ENCODE data around the gene LCORL. TPM values are rescaled to one million over a fixed set of nuclear protein-coding genes. Genes with fewer than 3 reads are reported as not detected.

The LCORL gene
- total RNA-seq, 1 experiment from 2014 or later = 15.5 TPM

DNA sequence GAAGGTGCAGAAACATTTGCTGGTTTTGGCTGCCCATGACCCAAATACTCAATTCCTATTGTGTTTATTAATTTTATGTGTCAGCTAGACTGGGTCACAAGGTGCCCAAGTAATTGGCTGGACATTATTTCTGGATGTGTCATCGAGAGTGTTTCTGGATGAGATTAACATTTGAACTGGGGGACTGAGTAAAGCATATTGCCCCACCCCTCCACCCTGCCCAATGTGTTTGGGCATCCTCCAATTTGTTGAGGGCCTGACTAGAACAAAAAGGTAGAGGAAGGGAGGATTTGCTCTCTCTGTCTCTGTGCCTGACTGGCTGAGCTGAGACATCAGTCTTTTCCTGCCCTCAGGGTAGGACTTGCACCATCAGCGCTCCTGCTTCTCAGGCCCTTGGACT is 29.7 kb upstream of the LCORL start:
- no CpG with 5 or more reads among the region's 2 CpGs for WGBS (ENCODE audit: extremely low coverage, insufficient read length, low lambda C conversion rate)

More for the DNA sequence above, 29.7 kb upstream of the LCORL start:
- H3K23me2 ChIP-seq (ENCODE audit: insufficient read length, low read depth, low read length, poor library complexity, severe bottlenecking) = no peaks in the 10 kb centered on the region
- Mint-ChIP-seq H3K27ac (no peak overlapping the region), H3K4me1 (no peaks in the 10 kb centered on the region), H3K9me3 (no peaks in the 10 kb centered on the region), H3K4me3 (no peak overlapping the region), H3K36me3 (ENCODE audit: insufficient read depth in 1 of 3, low read depth in 3 of 3) (no peaks in the 10 kb centered on the region; a peak in 1 of 7 replicates), H3K27me3 (ENCODE audit: low read depth) (peaks cover 4% of the 10 kb centered on the region)
- no peak overlapping the region for H2BK12ac ChIP-seq (ENCODE audit: insufficient read length, low read depth, low read length)
- H4K5ac ChIP-seq (ENCODE audit: insufficient read length, low read depth, low read length) = no peak overlapping the region
- H2BK120ac ChIP-seq (ENCODE audit: low read depth, low read length, poor library complexity, severe bottlenecking) = no peak overlapping the region
- H3K4ac ChIP-seq (ENCODE audit: low read depth, low read length) = no peak overlapping the region
- TF ChIP-seq, protein P1, sequence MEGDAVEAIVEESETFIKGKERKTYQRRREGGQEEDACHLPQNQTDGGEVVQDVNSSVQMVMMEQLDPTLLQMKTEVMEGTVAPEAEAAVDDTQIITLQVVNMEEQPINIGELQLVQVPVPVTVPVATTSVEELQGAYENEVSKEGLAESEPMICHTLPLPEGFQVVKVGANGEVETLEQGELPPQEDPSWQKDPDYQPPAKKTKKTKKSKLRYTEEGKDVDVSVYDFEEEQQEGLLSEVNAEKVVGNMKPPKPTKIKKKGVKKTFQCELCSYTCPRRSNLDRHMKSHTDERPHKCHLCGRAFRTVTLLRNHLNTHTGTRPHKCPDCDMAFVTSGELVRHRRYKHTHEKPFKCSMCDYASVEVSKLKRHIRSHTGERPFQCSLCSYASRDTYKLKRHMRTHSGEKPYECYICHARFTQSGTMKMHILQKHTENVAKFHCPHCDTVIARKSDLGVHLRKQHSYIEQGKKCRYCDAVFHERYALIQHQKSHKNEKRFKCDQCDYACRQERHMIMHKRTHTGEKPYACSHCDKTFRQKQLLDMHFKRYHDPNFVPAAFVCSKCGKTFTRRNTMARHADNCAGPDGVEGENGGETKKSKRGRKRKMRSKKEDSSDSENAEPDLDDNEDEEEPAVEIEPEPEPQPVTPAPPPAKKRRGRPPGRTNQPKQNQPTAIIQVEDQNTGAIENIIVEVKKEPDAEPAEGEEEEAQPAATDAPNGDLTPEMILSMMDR (conservative IDR thresholded peaks at IDR 0.05) = no peak
- H3K14ac ChIP-seq (ENCODE audit: insufficient read depth, low read length) = no peak overlapping the region
- no peak overlapping the region for H2BK5ac ChIP-seq (ENCODE audit: insufficient read length, low read length)
- H3K56ac ChIP-seq (ENCODE audit: insufficient read length, low read depth, low read length) = no peak overlapping the region
- H2AFZ ChIP-seq (ENCODE audit: low read length) = no peak overlapping the region
- H4K91ac ChIP-seq (ENCODE audit: insufficient read length, low read depth, low read length) = no peak overlapping the region
- no peak overlapping the region for H2BK20ac ChIP-seq (ENCODE audit: low read depth, low read length, poor library complexity, severe bottlenecking)
- H3K79me2 ChIP-seq (ENCODE audit: insufficient read depth, low read length) = no peaks in the 10 kb centered on the region
- H3K9me3 ChIP-seq (ENCODE audit: control insufficient read depth, low read depth, low read length) = no peaks in the 10 kb centered on the region
- H3K4me1 ChIP-seq (ENCODE audit: insufficient read depth, low read length) = no peaks in the 10 kb centered on the region
- no peaks in the 10 kb centered on the region for H4K20me1 ChIP-seq (ENCODE audit: control insufficient read depth, insufficient read depth, insufficient read length)
- no peak overlapping the region for H3K27ac ChIP-seq (ENCODE audit: insufficient read length, low read depth, low read length)
- H3K9ac ChIP-seq (ENCODE audit: extremely low read depth, insufficient read length, low read length) = no peak overlapping the region
- DNase-seq = no peak
- no peak overlapping the region for H4K8ac ChIP-seq (replicated peaks; ENCODE audit: insufficient read length, low read depth, low read length)
- H3K23ac ChIP-seq (ENCODE audit: insufficient read length, low read depth, low read length) = no peak overlapping the region
- H3K79me1 ChIP-seq (ENCODE audit: insufficient read depth, low read depth, low read length, poor library complexity, severe bottlenecking) = no peaks in the 10 kb centered on the region
- no peak overlapping the region for H3K18ac ChIP-seq (ENCODE audit: insufficient read length, low read depth, low read length)
- H2AK5ac ChIP-seq (ENCODE audit: insufficient read length, low read length) = no peak overlapping the region
- H3K27me3 ChIP-seq (ENCODE audit: insufficient read depth, low read length) = no peaks in the 10 kb centered on the region
- H2BK15ac ChIP-seq (ENCODE audit: low read depth, low read length) = no peak overlapping the region
- H3K4me2 ChIP-seq (ENCODE audit: insufficient read depth, insufficient read length, low read length) = no peak overlapping the region
- no peak overlapping the region for H3T11ph ChIP-seq (ENCODE audit: low read length)

Measured in H9 (cell line).